ENCODE data around the gene C15orf61. TPM values are rescaled to one million over a fixed set of nuclear protein-coding genes. Genes with fewer than 3 reads are reported as not detected.

Gene C15orf61
- total RNA-seq (10 to 100 TPM; 10.1 to 11.1 (median 10.3) TPM), polyA plus RNA-seq (5.9 TPM)
- long read RNA-seq, donor 1, full-length matches to known transcripts = 23 of 24 reads
- long read RNA-seq, donor 1, partial matches to known transcripts = 0 of 24 reads
- long read RNA-seq, donor 1, other reads (novel, unspliced or antisense) = 1 of 24 reads
- long read RNA-seq, donor 2, full-length matches to known transcripts = 28 of 28 reads
- long read RNA-seq, donor 2, partial matches to known transcripts = 0 of 28 reads
- long read RNA-seq, donor 2, other reads (novel, unspliced or antisense) = 0 of 28 reads
- long read RNA-seq, donor 3, full-length matches to known transcripts = 16 of 18 reads
- long read RNA-seq, donor 3, partial matches to known transcripts = 0 of 18 reads
- long read RNA-seq, donor 3, other reads (novel, unspliced or antisense) = 2 of 18 reads
- long read RNA-seq, donor 4, full-length matches to known transcripts = 19 of 24 reads
- long read RNA-seq, donor 4, partial matches to known transcripts = 0 of 24 reads
- long read RNA-seq, donor 4, other reads (novel, unspliced or antisense) = 5 of 24 reads

DNA sequence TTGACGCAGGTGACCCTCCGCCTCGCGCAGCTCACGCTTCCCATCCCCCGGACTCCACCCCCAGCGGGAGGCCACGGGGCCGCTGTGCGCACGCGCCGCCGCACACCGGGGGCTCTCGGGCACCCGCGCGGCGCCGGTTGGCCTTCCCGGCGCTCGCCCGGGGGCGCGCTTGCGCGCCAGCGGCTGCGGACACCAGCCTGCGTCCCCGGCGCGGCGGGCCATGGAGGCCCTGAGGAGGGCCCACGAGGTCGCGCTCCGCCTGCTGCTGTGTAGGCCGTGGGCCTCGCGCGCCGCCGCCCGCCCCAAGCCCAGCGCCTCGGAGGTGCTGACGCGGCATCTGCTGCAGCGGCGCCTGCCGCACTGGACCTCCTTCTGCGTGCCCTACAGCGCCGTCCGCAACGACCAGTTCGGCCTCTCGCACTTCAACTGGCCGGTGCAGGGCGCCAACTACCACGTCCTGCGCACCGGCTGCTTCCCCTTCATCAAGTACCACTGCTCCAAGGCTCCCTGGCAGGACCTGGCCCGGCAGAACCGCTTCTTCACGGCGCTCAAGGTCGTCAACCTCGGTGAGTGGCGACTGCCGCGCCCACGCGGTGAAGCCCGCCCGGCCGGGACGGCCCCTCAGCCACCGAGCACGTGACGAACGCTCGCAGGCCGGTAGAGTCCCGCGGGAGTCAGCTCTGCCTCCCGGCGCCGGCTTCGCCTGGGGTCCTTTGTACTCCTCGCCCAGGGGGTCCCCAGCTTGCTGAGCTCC, at the start of gene C15orf61:
TSS of gene C15orf61 (plus strand) at position 103 of the 754 bp plus-strand sequence. CDS start at position 221, 118 bp downstream.
- peak; percentile 87 to 95 (median 95) for DNase-seq
- Histone ChIP-seq H3K4me1 (ENCODE audit: control insufficient read depth, insufficient read depth, low read length) (no peaks in the 10 kb centered on the region), H3K27ac (ENCODE audit: low read length) (peak within 1 kb of the TSS; percentile 94), H3K4me3 (ENCODE audit: low read length) (peak within 1 kb of the TSS; percentile 72), H3K27me3 (ENCODE audit: control insufficient read depth, insufficient read depth) (no peaks in the 10 kb centered on the region), H3K9me3 (ENCODE audit: control insufficient read depth, low read length) (no peaks in the 10 kb centered on the region)
- peak; percentile 94 to 95 for ATAC-seq
- intact Hi-C loops (cut with DNase I) = loop anchor here in 1 of 4 donors (5.0 kb wide), 1 partner anchor 316 kb away; no protein-coding TSS in a partner anchor
- under 1% methylated on average over 94 of the region's 94 CpGs for WGBS

DNA sequence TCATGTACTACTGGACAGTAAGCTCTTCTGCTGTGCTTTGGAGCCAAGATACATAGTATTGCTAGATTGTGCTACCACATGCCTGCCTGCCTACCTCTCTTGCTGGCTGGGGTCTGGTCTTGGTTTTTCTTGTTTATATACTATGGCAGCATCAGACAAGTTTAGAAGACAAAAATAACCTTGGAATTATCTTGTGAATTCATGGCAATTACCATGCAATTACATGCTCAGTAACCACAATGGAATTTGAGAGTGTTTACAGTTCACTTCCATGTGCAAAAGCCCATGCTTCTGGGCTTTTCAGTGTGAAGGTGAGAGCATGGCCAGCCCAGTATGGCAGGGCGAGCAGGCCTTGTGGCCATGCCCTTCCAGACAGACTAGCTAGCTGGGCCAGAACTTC, 48.0 kb upstream of the C15orf61 start:
- Histone ChIP-seq H3K4me1 (ENCODE audit: control insufficient read depth, insufficient read depth, low read length) (no peaks in the 10 kb centered on the region), H3K27ac (ENCODE audit: low read length) (no peak overlapping the region), H3K9me3 (ENCODE audit: control insufficient read depth, low read length) (no peaks in the 10 kb centered on the region), H3K4me3 (ENCODE audit: low read length) (no peak overlapping the region), H3K27me3 (ENCODE audit: control insufficient read depth, insufficient read depth) (no peaks in the 10 kb centered on the region)
- DNase-seq (no peak), ATAC-seq (no peak)
- WGBS = 100% methylated on average over 1 of the region's 1 CpG
- intact Hi-C loops (cut with DNase I) = no loop called here

- Histone ChIP-seq H3K4me1 (ENCODE audit: control insufficient read depth, insufficient read depth, low read length) (no peaks in the 10 kb centered on the region), H3K9me3 (ENCODE audit: control insufficient read depth, low read length) (no peaks in the 10 kb centered on the region), H3K27ac (ENCODE audit: low read length) (no peak overlapping the region), H3K27me3 (ENCODE audit: control insufficient read depth, insufficient read depth) (no peaks in the 10 kb centered on the region), H3K4me3 (ENCODE audit: low read length) (no peak overlapping the region)
- no peak for DNase-seq
- intact Hi-C loops (cut with DNase I) = no loop called here
- WGBS = 79% methylated on average over 5 of the region's 5 CpGs
- ATAC-seq = no peak
Measured at GRCh38 chr15:67474405-67475110, 46.4 kb upstream of the C15orf61 start.

DNA sequence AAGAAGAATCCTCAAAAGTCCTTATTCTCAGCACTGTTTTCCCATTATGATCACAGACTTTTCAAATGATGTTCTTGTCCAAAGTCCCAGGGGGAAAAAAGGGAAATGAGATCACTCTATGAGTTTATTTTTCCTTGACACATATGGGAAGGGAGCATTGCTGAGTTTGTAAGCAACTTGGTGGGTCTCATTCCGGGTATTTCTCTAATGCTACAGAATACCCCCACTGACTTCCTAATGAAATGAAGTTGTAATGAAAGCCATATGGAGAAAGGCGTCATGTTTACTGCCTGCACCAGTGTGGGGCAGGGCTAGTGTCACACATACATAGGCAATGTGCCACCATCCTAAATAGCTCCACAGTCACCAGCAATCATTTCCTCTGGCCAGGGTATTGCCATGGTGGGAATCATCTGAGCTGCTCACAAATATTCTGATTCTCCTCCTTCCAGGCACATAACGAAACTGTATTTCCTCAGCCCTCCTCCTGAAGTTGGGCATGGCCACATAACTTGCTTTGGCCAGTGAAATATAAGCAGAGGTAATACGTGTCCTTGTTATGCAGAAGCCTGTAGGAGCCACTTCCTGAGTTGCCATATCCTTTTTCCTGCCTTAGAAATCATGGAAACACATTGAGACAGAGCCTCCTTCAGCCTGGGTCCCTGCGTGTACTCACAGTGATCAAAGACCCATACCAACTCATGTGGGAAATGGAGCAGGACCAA, 41.0 kb upstream of the C15orf61 start:
- Histone ChIP-seq H3K4me3 (ENCODE audit: low read length) (no peak overlapping the region), H3K9me3 (ENCODE audit: control insufficient read depth, low read length) (no peaks in the 10 kb centered on the region), H3K27me3 (ENCODE audit: control insufficient read depth, insufficient read depth) (no peaks in the 10 kb centered on the region), H3K4me1 (ENCODE audit: control insufficient read depth, insufficient read depth, low read length) (peaks cover 2% of the 10 kb centered on the region), H3K27ac (ENCODE audit: low read length) (no peak overlapping the region)
- intact Hi-C loops (cut with DNase I) = no loop called here
- DNase-seq (no peak), ATAC-seq (no peak)
- 59% methylated on average over 5 of the region's 5 CpGs for WGBS

- no peak for DNase-seq
- no peak overlapping the region for H3K4me3 ChIP-seq (ENCODE audit: low read length)
- peaks cover 2% of the 10 kb centered on the region for H3K4me1 ChIP-seq (ENCODE audit: control insufficient read depth, insufficient read depth, low read length)
- 71% methylated on average over 1 of the region's 1 CpG for WGBS
- ATAC-seq = no peak
- no peak overlapping the region for H3K27ac ChIP-seq (ENCODE audit: low read length)
- intact Hi-C loops (cut with DNase I) = no loop called here
- no peaks in the 10 kb centered on the region for H3K27me3 ChIP-seq (ENCODE audit: control insufficient read depth, insufficient read depth)
- no peaks in the 10 kb centered on the region for H3K9me3 ChIP-seq (ENCODE audit: control insufficient read depth, low read length)
Measured at GRCh38 chr15:67480741-67481140, 40.2 kb upstream of the C15orf61 start.

DNA sequence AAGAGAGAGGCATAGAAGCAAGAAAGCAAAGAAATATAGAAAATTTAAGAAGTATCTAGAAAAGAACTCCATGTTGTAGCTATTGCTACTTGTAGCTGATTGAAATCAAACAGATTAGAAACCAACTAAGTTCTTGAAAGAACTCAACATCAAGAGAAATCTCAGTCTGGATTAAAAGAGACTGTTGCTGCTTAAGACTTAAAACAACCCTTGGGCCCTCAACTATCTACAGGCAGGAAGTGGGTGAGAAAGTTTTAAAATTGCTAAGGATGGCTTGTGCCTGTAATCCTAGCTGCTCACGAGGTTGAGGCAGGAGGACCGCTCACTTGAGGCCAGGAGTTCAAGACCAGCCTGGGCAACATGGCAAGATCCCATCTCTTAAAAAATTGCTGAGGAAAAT, 39.3 kb upstream of the C15orf61 start:
- Histone ChIP-seq H3K27me3 (ENCODE audit: control insufficient read depth, insufficient read depth) (no peaks in the 10 kb centered on the region), H3K4me3 (ENCODE audit: low read length) (no peak overlapping the region), H3K4me1 (ENCODE audit: control insufficient read depth, insufficient read depth, low read length) (peaks cover 2% of the 10 kb centered on the region), H3K27ac (ENCODE audit: low read length) (no peak overlapping the region), H3K9me3 (ENCODE audit: control insufficient read depth, low read length) (no peaks in the 10 kb centered on the region)
- 92% methylated on average over 2 of the region's 2 CpGs for WGBS
- DNase-seq = no peak
- intact Hi-C loops (cut with DNase I) = no loop called here
- no peak for ATAC-seq

- DNase-seq = no peak
- no peaks in the 10 kb centered on the region for H3K27me3 ChIP-seq (ENCODE audit: control insufficient read depth, insufficient read depth)
- no peaks in the 10 kb centered on the region for H3K9me3 ChIP-seq (ENCODE audit: control insufficient read depth, low read length)
- no peak overlapping the region for H3K27ac ChIP-seq (ENCODE audit: low read length)
- 100% methylated on average over 1 of the region's 1 CpG for WGBS
- no peaks in the 10 kb centered on the region for H3K4me1 ChIP-seq (ENCODE audit: control insufficient read depth, insufficient read depth, low read length)
- intact Hi-C loops (cut with DNase I) = no loop called here
- no peak for ATAC-seq
- no peak overlapping the region for H3K4me3 ChIP-seq (ENCODE audit: low read length)
Measured at GRCh38 chr15:67495585-67495984, 25.3 kb upstream of the C15orf61 start.

GRCh38 chr15:67501177-67501835, 19.6 kb upstream of the C15orf61 start:
- intact Hi-C loops (cut with DNase I) = no loop called here
- H3K4me3 ChIP-seq (ENCODE audit: low read length) = no peak overlapping the region
- ATAC-seq (peak in 1 of 2 donors; percentile 47), DNase-seq (no peak)
- H3K27ac ChIP-seq (ENCODE audit: low read length) = no peak overlapping the region
- 24% methylated on average over 2 of the region's 2 CpGs for WGBS
- H3K27me3 ChIP-seq (ENCODE audit: control insufficient read depth, insufficient read depth) = no peaks in the 10 kb centered on the region
- no peaks in the 10 kb centered on the region for H3K4me1 ChIP-seq (ENCODE audit: control insufficient read depth, insufficient read depth, low read length)
- H3K9me3 ChIP-seq (ENCODE audit: control insufficient read depth, low read length) = no peaks in the 10 kb centered on the region

GRCh38 chr15:67501836-67502461, 19.0 kb upstream of the C15orf61 start:
- peak overlapping the region; percentile 32 for H3K4me3 ChIP-seq (ENCODE audit: low read length)
- DNase-seq (peak in 1 of 3 donors; percentile 34), ATAC-seq (peak in 1 of 2 donors; percentile 64)
- 59% methylated on average over 13 of the region's 13 CpGs for WGBS
- H3K9me3 ChIP-seq (ENCODE audit: control insufficient read depth, low read length) = no peaks in the 10 kb centered on the region
- intact Hi-C loops (cut with DNase I) = no loop called here
- H3K27ac ChIP-seq (ENCODE audit: low read length) = no peak overlapping the region
- H3K4me1 ChIP-seq (ENCODE audit: control insufficient read depth, insufficient read depth, low read length) = no peaks in the 10 kb centered on the region
- H3K27me3 ChIP-seq (ENCODE audit: control insufficient read depth, insufficient read depth) = no peaks in the 10 kb centered on the region

All from right cardiac atrium (tissue), 5 donors.